GM21515 (cell line): ENCODE data around the gene DCP2.

Experiments used
- ATAC-seq: cut with Tn5 transposase; IDR thresholded peaks from one replicate; pipeline ENCODE4 v1.9.1; 2021; ENCODE audit not compliant: unreplicated experiment

Gene DCP2

DNA sequence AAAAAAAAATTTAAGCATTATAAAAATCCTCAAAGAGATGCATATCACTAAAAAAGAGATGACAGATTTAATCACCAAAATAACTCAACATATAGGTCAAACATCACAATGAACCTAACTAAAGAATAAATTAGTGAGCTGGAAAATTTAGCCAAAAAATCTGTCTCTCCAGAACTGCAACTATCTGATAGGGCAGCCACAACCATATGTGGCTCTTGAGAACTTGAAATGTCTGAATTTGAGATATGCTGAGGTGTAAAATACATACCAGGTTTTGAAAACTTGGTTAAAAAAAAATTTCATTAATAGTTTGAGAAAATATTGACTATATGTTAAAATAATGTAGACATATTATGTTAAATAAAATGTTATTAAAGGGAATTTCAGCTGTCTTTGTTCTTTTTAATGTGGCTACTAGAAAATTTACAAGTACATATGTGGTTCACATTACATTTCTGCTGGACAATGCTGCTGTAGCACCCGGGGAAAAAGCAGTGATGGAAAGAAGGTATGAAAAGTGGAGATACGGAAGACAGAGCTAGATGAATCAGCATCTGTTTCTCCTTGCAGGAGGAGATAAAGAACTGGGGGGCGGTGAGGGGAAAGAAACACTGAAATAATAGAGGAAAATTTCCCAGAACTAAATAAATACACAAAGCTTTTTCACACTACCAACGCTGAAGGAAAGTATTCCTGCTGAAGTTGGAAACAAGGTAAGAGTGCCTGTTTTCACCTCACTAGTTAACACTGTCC is 66.1 kb downstream of the DCP2 start:
- no peak for ATAC-seq

DNA sequence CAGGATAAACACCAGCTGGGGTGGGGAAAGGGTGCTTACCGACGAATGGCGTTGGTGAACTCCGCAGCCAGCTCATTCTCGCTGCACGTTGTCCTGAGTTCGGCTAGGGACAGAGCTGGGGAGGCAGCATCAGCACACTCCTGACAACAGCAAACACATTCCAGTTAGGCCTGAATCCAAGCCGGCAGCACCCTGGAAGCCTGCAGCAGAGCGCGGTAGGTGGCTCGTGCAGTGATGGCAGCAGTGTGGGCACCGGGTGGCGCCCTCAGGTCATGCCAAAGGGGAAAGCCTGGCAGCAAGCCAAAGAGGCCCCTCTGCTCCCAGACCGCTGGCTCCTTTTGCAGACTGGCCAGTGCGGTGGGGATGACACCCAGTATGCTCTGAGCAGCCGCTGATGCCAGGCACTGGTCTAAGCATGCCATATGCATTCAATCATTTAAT is 66.9 kb downstream of the DCP2 start:
- ATAC-seq = no peak

- no peak for ATAC-seq
Observed at GRCh38 chr5:113044776-113045465, 68.3 kb downstream of the DCP2 start.

DNA sequence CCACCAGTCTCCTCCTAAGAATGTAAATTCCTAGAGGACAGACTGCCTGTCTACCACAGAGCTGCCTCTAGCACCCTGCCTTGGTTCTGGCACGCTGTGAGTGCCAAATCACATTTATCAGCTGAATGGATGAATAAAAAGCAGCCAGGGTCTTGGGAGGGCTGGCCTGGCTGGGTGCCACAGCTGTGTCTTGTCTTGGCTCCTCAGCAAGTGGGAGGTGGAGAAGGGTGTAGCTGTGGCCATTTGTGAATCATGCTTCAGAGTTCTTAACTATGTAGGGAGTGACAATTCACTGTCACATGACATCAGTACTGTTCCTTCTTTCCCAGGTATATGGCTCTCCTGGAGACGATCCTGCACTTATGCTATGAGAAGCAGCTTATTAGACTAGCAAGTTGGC is 70.6 kb downstream of the DCP2 start:
- ATAC-seq = no peak

GRCh38 chr5:113047733-113048652 is 71.4 kb downstream of the DCP2 start:
- peak; percentile 92 for ATAC-seq

GRCh38 chr5:113048931-113049330 is 72.3 kb downstream of the DCP2 start:
- no peak for ATAC-seq

GRCh38 chr5:113050721-113051382 is 74.3 kb downstream of the DCP2 start:
- ATAC-seq = no peak

- no peak for ATAC-seq
Observed at GRCh38 chr5:113052041-113052795, 75.6 kb downstream of the DCP2 start.

DNA sequence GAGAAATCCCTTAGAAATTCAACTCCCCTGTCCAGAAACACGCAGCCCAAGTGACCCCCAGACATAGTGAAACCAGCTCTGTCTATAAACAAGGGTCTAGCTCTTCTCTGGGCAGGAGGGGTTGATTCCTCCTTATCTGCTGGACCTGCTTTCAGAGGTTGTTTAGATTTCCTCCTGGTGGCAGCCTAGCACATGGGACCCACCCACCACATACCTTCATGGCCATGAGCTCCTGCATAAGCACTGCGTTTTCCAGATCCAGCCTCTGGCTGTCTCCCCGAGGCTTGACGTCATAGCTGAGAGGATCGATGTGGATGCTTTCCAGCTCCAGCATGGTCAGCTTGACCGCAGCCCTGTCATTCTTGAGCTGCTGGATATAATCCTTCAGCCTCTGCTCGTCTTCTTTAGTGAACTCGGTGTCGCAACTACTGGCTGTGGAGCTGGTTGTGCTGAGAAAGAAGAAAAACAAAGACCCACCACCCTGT is 77.0 kb downstream of the DCP2 start:
- no peak for ATAC-seq

- ATAC-seq = no peak
Observed at GRCh38 chr5:113054899-113055298, 78.3 kb downstream of the DCP2 start.

DNA sequence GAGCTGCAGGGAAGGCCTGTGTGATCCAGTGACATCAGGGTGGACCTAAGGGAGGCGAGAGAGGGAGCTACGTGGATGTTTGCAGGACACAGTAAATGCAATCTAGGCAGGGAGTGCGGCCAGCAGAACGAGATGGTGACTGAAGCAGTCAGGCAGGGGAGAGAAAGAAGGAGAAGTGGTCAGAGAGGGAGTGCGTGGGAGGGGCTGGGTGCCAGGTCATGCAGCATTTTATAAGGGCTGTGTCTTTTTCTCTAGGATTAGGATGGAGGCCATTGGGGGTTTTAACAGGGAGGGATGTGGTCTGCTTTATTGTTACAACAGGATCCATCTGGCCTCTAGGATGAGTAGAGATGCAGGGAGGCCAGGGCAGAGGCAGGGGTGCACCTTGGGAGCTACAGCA is 80.4 kb downstream of the DCP2 start:
- no peak for ATAC-seq

DNA sequence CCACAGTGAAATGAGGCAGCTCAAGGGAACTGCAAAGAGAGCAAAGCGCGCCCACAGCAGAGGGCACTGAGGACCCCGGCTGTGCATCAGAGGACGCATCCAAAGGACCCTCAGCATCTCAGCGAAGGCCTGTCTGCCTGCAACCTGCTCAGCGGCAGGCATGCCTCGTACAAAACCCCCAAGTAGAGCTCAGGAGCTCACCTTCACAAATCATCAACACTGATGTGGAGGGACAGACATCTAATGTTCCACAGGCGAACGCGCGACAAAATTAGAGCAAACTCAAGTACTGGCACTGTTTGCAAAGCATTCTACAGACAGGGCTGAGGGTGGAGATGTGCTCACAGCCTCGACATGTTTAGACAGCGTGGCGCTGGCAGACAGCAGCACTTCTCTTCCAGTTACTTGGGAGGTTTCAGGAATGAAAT is 81.0 kb downstream of the DCP2 start:
- no peak for ATAC-seq

DNA sequence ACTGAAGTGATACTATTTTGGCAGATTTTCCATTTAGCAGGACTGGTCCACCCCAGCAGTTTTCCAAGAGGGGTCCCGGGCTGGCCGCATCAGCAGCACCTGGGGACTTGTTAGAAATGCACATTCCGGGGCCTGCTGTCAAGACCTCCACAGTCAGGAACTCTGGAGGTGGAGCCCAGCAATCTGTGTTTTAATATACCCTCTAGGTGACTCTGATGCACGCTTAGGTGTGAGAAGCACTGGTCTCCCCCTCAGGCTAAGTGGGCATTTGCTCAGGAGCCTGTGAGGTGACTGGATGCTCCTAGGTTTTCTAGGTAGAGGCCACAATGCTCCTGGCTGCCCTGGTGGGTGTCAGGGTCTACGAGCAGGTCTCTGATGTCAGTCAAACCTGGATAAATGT is 81.7 kb downstream of the DCP2 start:
- no peak for ATAC-seq

GRCh38 chr5:113058706-113059226 is 82.2 kb downstream of the DCP2 start:
- ATAC-seq = no peak

- no peak for ATAC-seq
Observed at GRCh38 chr5:113059232-113060040, 82.8 kb downstream of the DCP2 start.

DNA sequence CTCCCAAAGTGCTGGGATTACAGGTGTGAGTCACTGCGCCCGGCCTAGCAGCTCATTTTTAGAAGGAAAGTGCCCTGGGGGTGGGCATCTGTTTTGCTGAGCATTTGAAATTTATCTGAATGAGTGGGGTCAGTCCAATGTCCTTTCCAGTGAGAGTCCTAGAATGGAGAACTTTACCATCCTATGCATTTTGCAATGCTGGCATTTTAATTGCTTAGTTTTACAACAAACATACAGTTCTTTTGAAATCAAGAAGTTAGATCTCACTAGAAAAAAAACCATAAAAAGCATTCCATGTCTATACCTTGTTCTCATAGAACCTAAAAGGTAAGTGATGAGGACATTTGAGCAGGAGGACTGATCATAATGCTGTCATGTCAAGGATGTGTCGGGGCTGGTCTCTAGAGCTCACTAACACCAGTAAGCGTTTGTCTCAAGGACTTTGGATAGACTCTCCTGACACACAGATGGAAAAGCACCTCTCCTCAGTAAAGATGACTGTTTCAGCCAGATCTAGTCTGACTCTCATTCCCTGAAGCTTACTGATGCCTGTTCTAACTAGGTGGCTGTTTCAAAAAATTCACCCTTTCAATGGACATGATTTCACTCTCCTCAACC is 83.9 kb downstream of the DCP2 start:
- ATAC-seq = no peak

DNA sequence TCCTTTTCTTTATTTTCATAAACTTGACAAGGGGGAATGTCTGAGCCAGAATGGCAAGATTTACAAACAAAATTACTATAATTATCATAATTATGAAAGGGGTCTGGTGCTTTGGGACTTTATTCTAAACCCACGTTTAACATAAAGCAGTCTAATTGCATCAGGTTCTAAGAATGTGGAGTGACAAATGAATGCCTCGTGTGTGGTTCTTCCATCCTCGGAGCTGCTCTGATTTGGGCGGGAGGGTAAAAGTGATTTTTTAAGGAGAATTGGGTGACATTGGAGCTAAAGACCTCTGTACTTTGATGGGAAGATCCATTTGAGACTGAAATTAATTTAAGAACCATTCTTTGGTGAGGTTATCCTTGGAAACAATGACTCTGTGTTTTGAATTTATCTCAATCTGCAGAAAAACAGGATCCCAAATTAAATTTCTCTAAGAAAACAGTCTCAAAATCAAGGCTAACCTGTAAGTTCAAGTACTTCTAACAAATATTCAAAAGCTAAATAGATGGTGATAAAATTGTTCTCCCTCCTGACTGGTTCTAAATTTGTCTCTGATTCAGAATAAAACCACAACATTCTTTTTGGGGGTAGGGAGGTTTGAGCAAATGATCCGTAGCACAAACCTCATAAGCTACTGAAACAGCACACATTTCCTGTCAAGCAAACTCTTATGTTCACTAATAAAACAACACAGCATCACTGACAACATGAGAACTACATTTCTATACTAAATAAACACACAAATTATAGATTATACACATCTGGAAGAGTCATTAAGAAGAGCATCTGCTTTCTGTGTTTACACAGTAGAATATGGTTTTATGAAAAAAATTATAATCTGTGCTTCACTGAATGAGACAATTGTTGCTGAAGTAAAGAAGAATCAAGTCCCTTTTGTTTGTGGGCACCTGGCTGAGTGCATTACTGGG is 85.5 kb downstream of the DCP2 start:
- no peak for ATAC-seq
